Thymus (tissue), 11 donors: Measurements from ENCODE around the gene ATP8A1. TPM values are rescaled to one million over a fixed set of nuclear protein-coding genes. Genes with fewer than 3 reads are reported as not detected.

ENCODE experiments used
- DNase-seq, 9 donors: peaks; one replicate each; pipeline ENCODE4 v3.0.0-alpha.2; 2013; ENCODE audit warnings: low spot score in 9 of 9, low read depth in 6 of 9, missing footprints in 1 of 9
- H3K27ac ChIP-seq, 2 donors: one replicate each; pipeline ENCODE4 v1.5.1; 2013; ENCODE audit warnings: control low read depth in 1 of 2, low read depth in 1 of 2, low read length in 1 of 2, mild to moderate bottlenecking in 1 of 2, moderate library complexity in 1 of 2
- H3K27me3 ChIP-seq, 2 donors: one replicate each; pipeline ENCODE4 v1.5.1; 2013; ENCODE audit warnings: low read length in 1 of 2; ENCODE audit not compliant: control insufficient read depth in 2 of 2, insufficient read depth in 1 of 2
- H3K36me3 ChIP-seq, 2 donors: one replicate each; pipeline ENCODE4 v1.5.1; 2013; ENCODE audit warnings: low read length in 1 of 2, mild to moderate bottlenecking in 1 of 2, moderate library complexity in 1 of 2; ENCODE audit not compliant: control insufficient read depth in 2 of 2, insufficient read depth in 2 of 2
- H3K4me1 ChIP-seq, 2 donors: one replicate each; pipeline ENCODE4 v1.5.1; 2013; ENCODE audit warnings: low read length in 2 of 2; ENCODE audit not compliant: control insufficient read depth in 2 of 2, insufficient read depth in 2 of 2
- H3K4me3 ChIP-seq, 2 donors: one replicate each; pipeline ENCODE4 v1.5.1; 2013; ENCODE audit warnings: low read length in 2 of 2, control low read depth in 1 of 2, mild to moderate bottlenecking in 1 of 2
- H3K9me3 ChIP-seq, 2 donors: one replicate each; pipeline ENCODE4 v1.5.1; 2013; ENCODE audit warnings: low read length in 1 of 2, mild to moderate bottlenecking in 1 of 2; ENCODE audit not compliant: control insufficient read depth in 2 of 2, insufficient read depth in 1 of 2
- WGBS: extraction: QIAGEN DNeasy Blood & Tissue Kit; methylation state at CpG from one replicate; pipeline ENCODE4 v1.1.7; 2013; 5-methylcytosine and 5-hydroxymethylcytosine counted together
- polyA plus RNA-seq: library from polyadenylated mRNA; stranded (reverse); fragments of 200-250 nt; gene quantifications from one replicate; pipeline ENCODE4 v1.2.3, GENCODE V29; 2013
- total RNA-seq: library from RNA; stranded (reverse); fragments of 120-200 nt; gene quantifications from one replicate; pipeline ENCODE4 v1.2.4, GENCODE V29; 2013
- donor health status: healthy.

ATP8A1 gene
- total and polyA plus RNA-seq, 2 donors = 25.0 to 30.9 TPM

- 93% methylated on average over 1 of the region's 1 CpG for WGBS
- no peak overlapping the region for H3K4me3 ChIP-seq
- no peaks in the 10 kb centered on the region for H3K27me3 ChIP-seq
- H3K27ac ChIP-seq = no peak overlapping the region
- no peaks in the 10 kb centered on the region for H3K4me1 ChIP-seq
- DNase-seq = no peak
- peaks cover 0 to 15% of the 10 kb centered on the region in 2 donors for H3K36me3 ChIP-seq
- no peaks in the 10 kb centered on the region for H3K9me3 ChIP-seq
Measured at GRCh38 chr4:42558156-42558555, 98.7 kb downstream of the ATP8A1 start.

GRCh38 chr4:42555828-42556227 is 101.1 kb downstream of the ATP8A1 start:
- Histone ChIP-seq H3K27me3 (no peaks in the 10 kb centered on the region), H3K9me3 (no peaks in the 10 kb centered on the region), H3K36me3 (peaks cover 0 to 3% of the 10 kb centered on the region in 2 donors), H3K27ac (no peak overlapping the region), H3K4me3 (no peak overlapping the region), H3K4me1 (no peaks in the 10 kb centered on the region)
- DNase-seq = no peak

DNA sequence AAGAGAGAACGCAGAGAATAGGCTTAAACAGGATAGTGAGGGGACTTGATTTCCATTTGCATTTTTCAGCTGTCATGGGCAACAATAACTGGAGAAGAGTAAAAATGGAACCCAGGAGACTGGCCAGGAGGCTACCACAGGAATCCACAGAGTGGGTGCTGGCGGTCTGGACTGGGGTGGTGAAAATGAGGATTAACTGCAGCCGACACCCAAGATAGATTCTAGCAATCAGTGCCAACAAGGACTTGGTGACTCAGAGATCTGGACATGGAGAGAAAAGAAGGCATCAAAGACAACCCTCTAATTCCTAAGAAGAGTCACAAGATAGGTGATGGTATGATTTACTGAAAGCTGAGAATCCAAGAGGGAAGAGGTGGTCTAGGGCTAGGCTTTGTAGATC is 102.8 kb downstream of the ATP8A1 start:
- Histone ChIP-seq H3K9me3 (no peaks in the 10 kb centered on the region), H3K27me3 (no peaks in the 10 kb centered on the region), H3K4me1 (no peaks in the 10 kb centered on the region), H3K4me3 (no peak overlapping the region), H3K27ac (no peak overlapping the region), H3K36me3 (peaks cover 0 to 6% of the 10 kb centered on the region in 2 donors)
- no peak for DNase-seq
- WGBS = 97% methylated on average over 3 of the region's 3 CpGs

- peaks cover 0 to 6% of the 10 kb centered on the region in 2 donors for H3K36me3 ChIP-seq
- H3K4me3 ChIP-seq = no peak overlapping the region
- no peaks in the 10 kb centered on the region for H3K27me3 ChIP-seq
- no peak for DNase-seq
- H3K27ac ChIP-seq = no peak overlapping the region
- no peaks in the 10 kb centered on the region for H3K4me1 ChIP-seq
- WGBS = 100% methylated on average over 1 of the region's 1 CpG
- no peaks in the 10 kb centered on the region for H3K9me3 ChIP-seq
Measured at GRCh38 chr4:42549896-42550295, 107.0 kb downstream of the ATP8A1 start.

- H3K4me1 ChIP-seq = no peaks in the 10 kb centered on the region
- DNase-seq = no peak
- WGBS = 96% methylated on average over 3 of the region's 3 CpGs
- peaks cover 0 to 3% of the 10 kb centered on the region in 2 donors for H3K36me3 ChIP-seq
- H3K27me3 ChIP-seq = no peaks in the 10 kb centered on the region
- H3K9me3 ChIP-seq = no peaks in the 10 kb centered on the region
- H3K4me3 ChIP-seq = no peak overlapping the region
- H3K27ac ChIP-seq = no peak overlapping the region
Measured at GRCh38 chr4:42547805-42548204, 109.1 kb downstream of the ATP8A1 start.

GRCh38 chr4:42543762-42544161 is 113.1 kb downstream of the ATP8A1 start:
- H3K27me3 ChIP-seq = no peaks in the 10 kb centered on the region
- 96% methylated on average over 2 of the region's 2 CpGs for WGBS
- no peak overlapping the region for H3K4me3 ChIP-seq
- no peak for DNase-seq
- no peaks in the 10 kb centered on the region for H3K4me1 ChIP-seq
- H3K36me3 ChIP-seq = no peaks in the 10 kb centered on the region
- no peaks in the 10 kb centered on the region for H3K9me3 ChIP-seq
- no peak overlapping the region for H3K27ac ChIP-seq

- 98% methylated on average over 1 of the region's 1 CpG for WGBS
- no peak for DNase-seq
- Histone ChIP-seq H3K36me3 (no peaks in the 10 kb centered on the region), H3K4me1 (no peaks in the 10 kb centered on the region), H3K27me3 (no peaks in the 10 kb centered on the region), H3K4me3 (no peak overlapping the region), H3K27ac (no peak overlapping the region), H3K9me3 (no peaks in the 10 kb centered on the region)
Measured at GRCh38 chr4:42543126-42543525, 113.8 kb downstream of the ATP8A1 start.

- no peaks in the 10 kb centered on the region for H3K4me1 ChIP-seq
- no peak overlapping the region for H3K4me3 ChIP-seq
- WGBS = 100% methylated on average over 1 of the region's 1 CpG
- H3K36me3 ChIP-seq = no peaks in the 10 kb centered on the region
- no peak for DNase-seq
- no peaks in the 10 kb centered on the region for H3K27me3 ChIP-seq
- no peaks in the 10 kb centered on the region for H3K9me3 ChIP-seq
- H3K27ac ChIP-seq = no peak overlapping the region
Measured at GRCh38 chr4:42541647-42542046, 115.3 kb downstream of the ATP8A1 start.

- no peaks in the 10 kb centered on the region for H3K4me1 ChIP-seq
- DNase-seq = no peak
- H3K9me3 ChIP-seq = no peaks in the 10 kb centered on the region
- no peak overlapping the region for H3K27ac ChIP-seq
- H3K27me3 ChIP-seq = no peaks in the 10 kb centered on the region
- WGBS = 97% methylated on average over 3 of the region's 3 CpGs
- H3K4me3 ChIP-seq = no peak overlapping the region
- H3K36me3 ChIP-seq = peaks cover 0 to 10% of the 10 kb centered on the region in 2 donors
Measured at GRCh38 chr4:42533042-42533441, 123.9 kb downstream of the ATP8A1 start.
